ENCODE results near the gene PLCB3.
"Not testable (repeated sequence)": the region's sequence is repeated elsewhere in the genome, so short reads cannot be mapped to it uniquely, and the experiment has no call there.

The PLCB3 gene

DNA sequence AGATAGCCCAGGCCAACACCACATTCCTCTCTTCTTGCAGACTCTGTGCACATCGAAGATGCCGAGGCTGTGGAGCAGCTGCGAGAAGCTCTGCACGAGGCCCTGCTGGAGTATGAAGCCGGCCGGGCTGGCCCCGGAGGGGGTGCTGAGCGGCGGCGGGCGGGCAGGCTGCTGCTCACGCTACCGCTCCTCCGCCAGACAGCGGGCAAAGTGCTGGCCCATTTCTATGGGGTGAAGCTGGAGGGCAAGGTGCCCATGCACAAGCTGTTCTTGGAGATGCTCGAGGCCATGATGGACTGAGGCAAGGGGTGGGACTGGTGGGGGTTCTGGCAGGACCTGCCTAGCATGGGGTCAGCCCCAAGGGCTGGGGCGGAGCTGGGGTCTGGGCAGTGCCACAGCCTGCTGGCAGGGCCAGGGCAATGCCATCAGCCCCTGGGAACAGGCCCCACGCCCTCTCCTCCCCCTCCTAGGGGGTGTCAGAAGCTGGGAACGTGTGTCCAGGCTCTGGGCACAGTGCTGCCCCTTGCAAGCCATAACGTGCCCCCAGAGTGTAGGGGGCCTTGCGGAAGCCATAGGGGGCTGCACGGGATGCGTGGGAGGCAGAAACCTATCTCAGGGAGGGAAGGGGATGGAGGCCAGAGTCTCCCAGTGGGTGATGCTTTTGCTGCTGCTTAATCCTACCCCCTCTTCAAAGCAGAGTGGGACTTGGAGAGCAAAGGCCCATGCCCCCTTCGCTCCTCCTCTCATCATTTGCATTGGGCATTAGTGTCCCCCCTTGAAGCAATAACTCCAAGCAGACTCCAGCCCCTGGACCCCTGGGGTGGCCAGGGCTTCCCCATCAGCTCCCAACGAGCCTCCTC, 64.6 kb downstream of the PLCB3 start:
- H3K4me3 ChIP-seq (ENCODE audit: insufficient read depth, low read depth, low read length, poor library complexity, severe bottlenecking); DNase-seq; H3K27me3 ChIP-seq (replicated peaks; ENCODE audit: control insufficient read depth, insufficient read depth, low read length, poor library complexity, severe bottlenecking); H3K9me3 ChIP-seq (ENCODE audit: control insufficient read depth, low read length): not testable (repeated sequence)
- Histone ChIP-seq H3K27ac (ENCODE audit: insufficient read depth, low read length, poor library complexity, severe bottlenecking) (peak overlapping the region; percentile 94), H3K36me3 (ENCODE audit: control insufficient read depth, insufficient read depth, low read length) (peaks cover 13% of the 10 kb centered on the region), H3K4me1 (ENCODE audit: control insufficient read depth, insufficient read depth, low read length, poor library complexity, severe bottlenecking) (peaks cover 14% of the 10 kb centered on the region)

DNA sequence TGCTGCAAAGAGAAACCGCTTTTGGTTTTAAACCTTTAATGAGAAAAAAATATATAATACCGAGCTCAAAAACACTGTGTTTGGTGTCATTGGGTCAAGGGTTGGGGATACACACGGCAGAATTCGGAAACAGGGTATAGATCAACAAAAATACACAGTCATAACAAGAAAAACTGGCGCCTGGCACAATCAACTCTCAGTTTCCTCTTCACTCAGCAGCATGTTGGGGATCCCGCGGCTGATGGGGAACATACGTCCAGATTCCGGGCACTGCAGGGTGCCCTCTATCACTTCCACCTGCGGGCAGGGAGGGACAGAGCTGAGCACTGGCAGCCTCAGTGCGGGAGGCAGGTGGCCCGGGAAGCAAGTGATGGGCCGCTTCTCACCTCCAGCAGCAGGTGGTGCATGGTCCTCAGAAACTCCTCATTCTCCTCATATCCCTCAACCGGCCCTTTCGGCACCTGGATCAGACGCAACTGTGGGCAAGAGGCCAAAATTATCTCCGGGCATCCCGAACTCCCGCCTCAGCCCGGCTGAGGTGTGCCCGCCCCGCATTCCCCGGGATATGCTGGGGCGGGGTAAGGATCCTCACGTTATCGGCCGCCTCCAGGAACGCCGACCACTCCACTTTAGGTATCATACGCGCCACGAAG, 65.5 kb downstream of the PLCB3 start:
- H3K9me3 ChIP-seq (ENCODE audit: control insufficient read depth, low read length): no peaks in the 10 kb centered on the region
- peaks cover 14% of the 10 kb centered on the region for H3K4me1 ChIP-seq (ENCODE audit: control insufficient read depth, insufficient read depth, low read length, poor library complexity, severe bottlenecking)
- peak overlapping the region; percentile 94 for H3K27ac ChIP-seq (ENCODE audit: insufficient read depth, low read length, poor library complexity, severe bottlenecking)
- peak; percentile 17 to 43 (median 39) for DNase-seq
- H3K4me3 ChIP-seq (ENCODE audit: insufficient read depth, low read depth, low read length, poor library complexity, severe bottlenecking): peak overlapping the region; percentile 79
- H3K27me3 ChIP-seq (replicated peaks; ENCODE audit: control insufficient read depth, insufficient read depth, low read length, poor library complexity, severe bottlenecking): no peaks in the 10 kb centered on the region
- H3K36me3 ChIP-seq (ENCODE audit: control insufficient read depth, insufficient read depth, low read length): peaks cover 13% of the 10 kb centered on the region

GRCh38 chr11:64317325-64317960, 66.1 kb downstream of the PLCB3 start, which contains the start of gene TRMT112:
TSS of gene TRMT112 (minus strand) at chr11:64317559. CDS start at chr11:64317526, 33 bp downstream.
- peak within 1 kb of the TSS; percentile 79 for H3K4me3 ChIP-seq (ENCODE audit: insufficient read depth, low read depth, low read length, poor library complexity, severe bottlenecking)
- no peaks in the 10 kb centered on the region for H3K27me3 ChIP-seq (replicated peaks; ENCODE audit: control insufficient read depth, insufficient read depth, low read length, poor library complexity, severe bottlenecking)
- H3K4me1 ChIP-seq (ENCODE audit: control insufficient read depth, insufficient read depth, low read length, poor library complexity, severe bottlenecking): peaks cover 14% of the 10 kb centered on the region
- peaks cover 13% of the 10 kb centered on the region for H3K36me3 ChIP-seq (ENCODE audit: control insufficient read depth, insufficient read depth, low read length)
- DNase-seq: peak; percentile 97 to 98 (median 98)
- H3K27ac ChIP-seq (ENCODE audit: insufficient read depth, low read length, poor library complexity, severe bottlenecking): peak within 1 kb of the TSS; percentile 94
- H3K9me3 ChIP-seq (ENCODE audit: control insufficient read depth, low read length): no peaks in the 10 kb centered on the region

DNA sequence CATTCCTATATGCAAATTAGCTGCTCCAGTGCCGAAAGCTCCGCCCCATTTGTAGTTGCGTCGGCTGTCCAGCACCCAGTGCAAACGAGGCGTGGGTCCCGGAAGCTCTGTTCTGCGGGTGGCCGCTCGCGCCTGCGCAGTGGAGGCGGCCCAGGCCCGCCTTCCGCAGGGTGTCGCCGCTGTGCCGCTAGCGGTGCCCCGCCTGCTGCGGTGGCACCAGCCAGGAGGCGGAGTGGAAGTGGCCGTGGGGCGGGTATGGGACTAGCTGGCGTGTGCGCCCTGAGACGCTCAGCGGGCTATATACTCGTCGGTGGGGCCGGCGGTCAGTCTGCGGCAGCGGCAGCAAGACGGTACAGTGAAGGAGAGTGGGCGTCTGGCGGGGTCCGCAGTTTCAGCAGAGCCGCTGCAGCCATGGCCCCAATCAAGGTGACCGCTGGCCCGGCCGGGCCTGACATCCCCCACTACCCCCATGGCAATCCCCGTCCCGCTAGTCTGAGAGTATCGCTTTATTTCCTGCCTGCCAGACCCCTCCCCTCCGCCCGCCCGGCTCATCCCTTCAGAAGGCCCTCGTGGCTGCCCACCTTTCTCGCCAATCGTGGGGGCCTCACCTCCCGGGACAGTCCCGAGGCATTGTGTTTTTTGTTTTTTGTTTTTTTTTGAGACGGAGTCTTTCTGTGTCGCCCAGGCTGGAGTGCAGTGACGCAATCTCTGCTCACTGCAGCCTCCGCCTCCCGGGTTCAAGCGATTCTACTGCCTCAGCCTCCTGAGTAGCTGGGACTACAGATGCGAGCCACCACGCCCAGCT, 66.8 kb downstream of the PLCB3 start, which contains the start of gene PRDX5:
TSS of gene PRDX5 (plus strand) at position 161 of the 805 bp plus-strand sequence. CDS start at position 256, 95 bp downstream.
- H3K4me1 ChIP-seq (ENCODE audit: control insufficient read depth, insufficient read depth, low read length, poor library complexity, severe bottlenecking): peaks cover 14% of the 10 kb centered on the region
- H3K27ac ChIP-seq (ENCODE audit: insufficient read depth, low read length, poor library complexity, severe bottlenecking): peak within 1 kb of the TSS; percentile 94
- peaks cover 13% of the 10 kb centered on the region for H3K36me3 ChIP-seq (ENCODE audit: control insufficient read depth, insufficient read depth, low read length)
- no peaks in the 10 kb centered on the region for H3K27me3 ChIP-seq (replicated peaks; ENCODE audit: control insufficient read depth, insufficient read depth, low read length, poor library complexity, severe bottlenecking)
- no peaks in the 10 kb centered on the region for H3K9me3 ChIP-seq (ENCODE audit: control insufficient read depth, low read length)
- DNase-seq: peak; percentile 92 to 94 (median 93)
- peak within 1 kb of the TSS; percentile 79 for H3K4me3 ChIP-seq (ENCODE audit: insufficient read depth, low read depth, low read length, poor library complexity, severe bottlenecking)

All from effector memory CD4-positive, alpha-beta T cell (primary cell).